ENCODE data around the gene SEL1L3.
A peak's percentile ranks its signal among the peaks of the same experiment; 100 is the strongest.

Gene SEL1L3

GRCh38 chr4:25788703-25789238 is 74.0 kb downstream of the SEL1L3 start:
- no peak for DNase-seq

GRCh38 chr4:25786497-25787065 is 76.2 kb downstream of the SEL1L3 start:
- DNase-seq, result no peak

GRCh38 chr4:25783943-25784342 is 78.8 kb downstream of the SEL1L3 start:
- peak; percentile 86 to 94 for DNase-seq

- DNase-seq, result peak; percentile 73 to 78
These were observed 79.7 kb downstream of the SEL1L3 start for GRCh38 chr4:25783126-25783525.

- no peak for DNase-seq
These were observed 80.3 kb downstream of the SEL1L3 start for GRCh38 chr4:25782482-25782881.

- no peak for DNase-seq
These were observed 83.8 kb downstream of the SEL1L3 start for GRCh38 chr4:25779021-25779420.

- DNase-seq, result no peak
These were observed 86.0 kb downstream of the SEL1L3 start for GRCh38 chr4:25776795-25777194.

GRCh38 chr4:25775166-25775565 is 87.6 kb downstream of the SEL1L3 start:
- DNase-seq, result no peak

- no peak for DNase-seq
These were observed 89.4 kb downstream of the SEL1L3 start for GRCh38 chr4:25773358-25773757.

GRCh38 chr4:25771672-25772071 is 91.1 kb downstream of the SEL1L3 start:
- no peak for DNase-seq

GRCh38 chr4:25770847-25771246 is 91.9 kb downstream of the SEL1L3 start:
- no peak for DNase-seq

GRCh38 chr4:25769251-25769650 is 93.5 kb downstream of the SEL1L3 start:
- DNase-seq, result no peak

- peak; percentile 62 to 66 for DNase-seq
These were observed 94.7 kb downstream of the SEL1L3 start for GRCh38 chr4:25767877-25768725.

GRCh38 chr4:25760518-25761157 is 102.2 kb downstream of the SEL1L3 start:
- DNase-seq, result peak; percentile 44 to 70

- no peak for DNase-seq
These were observed 102.7 kb downstream of the SEL1L3 start for GRCh38 chr4:25760048-25760447.

GRCh38 chr4:25759101-25759500 is 103.7 kb downstream of the SEL1L3 start:
- DNase-seq, result no peak

GRCh38 chr4:25757452-25757851 is 105.3 kb downstream of the SEL1L3 start:
- no peak for DNase-seq

- DNase-seq, result no peak
These were observed 106.3 kb downstream of the SEL1L3 start for GRCh38 chr4:25756503-25756902.

- DNase-seq, result no peak
These were observed 106.9 kb downstream of the SEL1L3 start for GRCh38 chr4:25755911-25756310.

- peak; percentile 10 to 39 for DNase-seq
These were observed 109.5 kb downstream of the SEL1L3 start for GRCh38 chr4:25753239-25753638.

GRCh38 chr4:25750874-25751273 is 111.9 kb downstream of the SEL1L3 start:
- no peak for DNase-seq

- no peak for DNase-seq
These were observed 113.5 kb downstream of the SEL1L3 start for GRCh38 chr4:25749150-25749794.

GRCh38 chr4:25743971-25744370 is 118.8 kb downstream of the SEL1L3 start:
- no peak for DNase-seq

Measured in inflammatory macrophage (primary cell).